22Rv1 (cell line): ENCODE results near the gene SCN3A.

ENCODE experiments used
- CTCF ChIP-seq: fragments of 450-650 bp; IDR thresholded peaks from 2 replicates; pipeline ENCODE4 v1.5.1; 2017; ENCODE audit warnings: mild to moderate bottlenecking
- ZFX ChIP-seq: fragments of 450-650 bp; IDR thresholded peaks from 2 replicates; pipeline ENCODE4 v1.6.1; 2017; ENCODE audit warnings: antibody characterized with exemption, borderline replicate concordance

DNA sequence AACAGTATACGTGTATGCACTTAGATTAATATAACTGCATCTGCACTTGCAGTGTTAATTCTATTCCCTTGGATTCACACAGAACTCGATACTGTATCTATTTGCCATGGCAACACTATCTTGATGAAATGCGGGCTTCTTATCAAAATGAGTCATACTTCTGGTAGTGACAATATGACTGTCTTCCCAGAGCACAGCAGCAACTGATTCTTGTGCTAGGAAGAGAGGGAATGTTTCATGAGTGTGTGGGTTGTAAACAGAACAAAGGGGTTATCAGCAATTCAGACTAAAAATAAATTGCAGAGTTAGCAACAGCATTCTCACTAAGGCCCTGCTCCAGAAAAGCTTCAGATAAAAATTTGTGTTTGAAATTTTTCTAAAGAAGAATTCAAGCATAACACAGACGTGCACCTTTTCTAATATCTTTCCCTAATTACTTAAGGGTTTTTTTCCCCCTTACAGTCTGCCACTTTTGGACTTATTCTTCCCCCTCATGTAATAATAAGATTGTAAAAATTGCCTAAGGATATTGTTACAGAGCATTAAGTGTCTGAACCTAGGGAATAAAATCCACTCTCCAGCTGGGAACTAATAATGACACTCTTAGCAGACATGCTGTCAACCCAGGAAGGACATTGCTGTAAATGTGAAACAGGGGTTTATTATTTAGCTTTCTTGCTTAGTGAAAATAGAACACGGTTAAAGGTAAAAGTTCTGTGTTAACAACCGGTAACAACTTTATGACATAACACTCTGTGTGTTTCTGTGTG lies 148.6 kb downstream of the SCN3A start:
- no peak for TF ChIP-seq CTCF
- no peak for TF ChIP-seq ZFX
